Activated CD8-positive, alpha-beta T cell treated with anti-CD3 and anti-CD28 coated beads for 36 hours (primary cell): ENCODE results near the gene ZNF132. TPM values are rescaled to one million over a fixed set of nuclear protein-coding genes. Genes with fewer than 3 reads are reported as not detected.
"Not testable (repeated sequence)": the region's sequence is repeated elsewhere in the genome, so short reads cannot be mapped to it uniquely, and the experiment has no call there.

ENCODE experiments used
- ATAC-seq: fragments of 200-7000 bp; cut with Tn5 transposase; one replicate; pipeline ENCODE4 v1.10.0; 2021; ENCODE audit warnings: mild to moderate bottlenecking, moderate library complexity
- CTCF ChIA-PET: fragments of 350-600 bp; sonication (Branson Sonifier 250); formaldehyde crosslinking; loops from one replicate; lab custom pipeline; 2021; ENCODE audit warnings: antibody characterized with exemption; lab: Charles Lee
- POLR2A ChIA-PET: fragments of 350-600 bp; sonication (Branson Sonifier 250); formaldehyde crosslinking; loops from one replicate; lab custom pipeline; 2021; ENCODE audit warnings: antibody characterized with exemption; lab: Charles Lee
- DNase-seq: peaks from one replicate; pipeline ENCODE4 v3.0.0-alpha.2; 2020
- H3K27ac Mint-ChIP-seq: one replicate; pipeline ENCODE4 v1.8.0; 2021; ENCODE audit warnings: mild to moderate bottlenecking, mixed read lengths
- H3K27me3 Mint-ChIP-seq: one replicate; pipeline ENCODE4 v1.8.0; 2021; ENCODE audit warnings: mixed read lengths
- H3K36me3 Mint-ChIP-seq: one replicate; pipeline ENCODE4 v1.8.0; 2021; ENCODE audit warnings: low read depth, mixed read lengths
- H3K4me1 Mint-ChIP-seq: one replicate; pipeline ENCODE4 v1.8.0; 2021; ENCODE audit warnings: low read depth, mixed read lengths
- H3K4me3 Mint-ChIP-seq: one replicate; pipeline ENCODE4 v1.8.0; 2021; ENCODE audit warnings: mild to moderate bottlenecking, moderate library complexity, mixed read lengths
- H3K9me3 Mint-ChIP-seq: one replicate; pipeline ENCODE4 v1.8.0; 2021; ENCODE audit warnings: mixed read lengths
- CTCF ChIP-seq: fragments of 200-600 bp; IDR thresholded peaks from one replicate; pipeline ENCODE4 v1.8.0; 2022; ENCODE audit warnings: antibody characterized with exemption, mild to moderate bottlenecking
- intact Hi-C: fragments of 100-400 bp; cut with micrococcal nuclease; formaldehyde crosslinking; loops from one replicate; pipeline ENCODE4 v1.10.0; 2022
- total RNA-seq, 2 experiments: library from RNA; stranded (reverse); gene quantifications; one replicate each; pipeline ENCODE4 v1.2.3, GENCODE V29; 2021

The ZNF132 gene
- total RNA-seq, 2 experiments from 2014 or later: 3.4 to 3.8 TPM

GRCh38 chr19:58406818-58407657 lies 32.9 kb downstream of the ZNF132 start:
- intact Hi-C loops: no loop called here
- CTCF ChIA-PET: no interaction called here
- Mint-ChIP-seq H3K27me3 (no peaks in the 10 kb centered on the region), H3K36me3 (peaks cover 15% of the 10 kb centered on the region), H3K4me1 (peaks cover 37% of the 10 kb centered on the region), H3K4me3 (peak overlapping the region; percentile 87), H3K9me3 (no peaks in the 10 kb centered on the region), H3K27ac (peak overlapping the region; percentile 95)
- no peak for ATAC-seq
- TF ChIP-seq CTCF: peak; percentile 40
- DNase-seq: no peak
- POLR2A ChIA-PET: interaction anchor here (0.7 to 2.6 kb wide), 6 partner anchors 11 to 60 kb away, joined by 3 to 10 read pairs (median 4); partner anchors contain the start of genes RNF225 and RPS5

GRCh38 chr19:58403920-58404478 lies 36.0 kb downstream of the ZNF132 start:
- H3K9me3 Mint-ChIP-seq, H3K27ac Mint-ChIP-seq, H3K27me3 Mint-ChIP-seq, H3K4me3 Mint-ChIP-seq, intact Hi-C loops, DNase-seq, ATAC-seq, H3K36me3 Mint-ChIP-seq: not testable (repeated sequence)
- ChIA-PET CTCF (interaction anchor here (1.2 kb wide), 1 partner anchor 115 kb away, joined by 3 read pairs; the partner anchor contains the start of gene ZBTB45), POLR2A (interaction anchor here (1.0 to 1.2 kb wide), 2 partner anchors 13 to 30 kb away, joined by 3 read pairs; no protein-coding TSS in a partner anchor)
- H3K4me1 Mint-ChIP-seq: peaks cover 31% of the 10 kb centered on the region

- POLR2A ChIA-PET: interaction anchor here (0.9 to 1.0 kb wide), 2 partner anchors 10 to 15 kb away, joined by 3 to 5 read pairs; partner anchors contain the start of gene RPS5
Observed at GRCh38 chr19:58401840-58402421, 38.0 kb downstream of the ZNF132 start.

GRCh38 chr19:58400916-58401839 lies 38.8 kb downstream of the ZNF132 start:
- TF ChIP-seq CTCF: no peak
- Mint-ChIP-seq H3K36me3 (no peaks in the 10 kb centered on the region), H3K4me1 (peaks cover 18% of the 10 kb centered on the region), H3K4me3 (peak overlapping the region; percentile 87), H3K27me3 (no peaks in the 10 kb centered on the region), H3K9me3 (no peaks in the 10 kb centered on the region), H3K27ac (peak overlapping the region; percentile 86)
- DNase-seq (peak; percentile 100), ATAC-seq (peak; percentile 99)
- CTCF ChIA-PET: no interaction called here
- POLR2A ChIA-PET: interaction anchor here (7.2 kb wide), 1 partner anchor 14 kb away, joined by 45 read pairs; the partner anchor contains the start of gene RPS5
- intact Hi-C loops: no loop called here

More at GRCh38 chr19:58401840-58402421, 38.0 kb downstream of the ZNF132 start:
- DNase-seq (no peak), ATAC-seq (no peak)
- no peaks in the 10 kb centered on the region for H3K27me3 Mint-ChIP-seq
- CTCF ChIA-PET: no interaction called here
- H3K36me3 Mint-ChIP-seq: peaks cover 3% of the 10 kb centered on the region
- peaks cover 22% of the 10 kb centered on the region for H3K4me1 Mint-ChIP-seq
- no peak for TF ChIP-seq CTCF
- H3K9me3 Mint-ChIP-seq: no peaks in the 10 kb centered on the region
- no peak overlapping the region for H3K27ac Mint-ChIP-seq
- intact Hi-C loops: no loop called here
- peak overlapping the region; percentile 87 for H3K4me3 Mint-ChIP-seq
